Measurements from ENCODE around the gene IL10RB.

DNA sequence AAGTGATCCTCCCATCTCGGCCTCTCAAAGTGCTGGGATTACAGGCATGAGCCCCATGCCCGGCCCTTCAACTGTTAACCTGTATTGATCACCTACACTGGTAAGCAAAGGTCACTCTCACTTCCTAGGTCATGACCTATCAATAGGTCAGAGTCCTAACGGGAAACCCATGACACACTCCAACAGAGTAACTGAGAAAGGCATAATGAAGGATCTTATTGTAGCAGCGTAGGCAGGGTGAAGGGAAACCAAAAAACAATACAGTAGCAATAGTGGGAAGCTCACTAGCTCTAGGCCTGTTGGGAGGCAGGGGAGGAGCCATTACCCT is 39.1 kb downstream of the IL10RB start:
- TF ChIP-seq, protein P1, sequence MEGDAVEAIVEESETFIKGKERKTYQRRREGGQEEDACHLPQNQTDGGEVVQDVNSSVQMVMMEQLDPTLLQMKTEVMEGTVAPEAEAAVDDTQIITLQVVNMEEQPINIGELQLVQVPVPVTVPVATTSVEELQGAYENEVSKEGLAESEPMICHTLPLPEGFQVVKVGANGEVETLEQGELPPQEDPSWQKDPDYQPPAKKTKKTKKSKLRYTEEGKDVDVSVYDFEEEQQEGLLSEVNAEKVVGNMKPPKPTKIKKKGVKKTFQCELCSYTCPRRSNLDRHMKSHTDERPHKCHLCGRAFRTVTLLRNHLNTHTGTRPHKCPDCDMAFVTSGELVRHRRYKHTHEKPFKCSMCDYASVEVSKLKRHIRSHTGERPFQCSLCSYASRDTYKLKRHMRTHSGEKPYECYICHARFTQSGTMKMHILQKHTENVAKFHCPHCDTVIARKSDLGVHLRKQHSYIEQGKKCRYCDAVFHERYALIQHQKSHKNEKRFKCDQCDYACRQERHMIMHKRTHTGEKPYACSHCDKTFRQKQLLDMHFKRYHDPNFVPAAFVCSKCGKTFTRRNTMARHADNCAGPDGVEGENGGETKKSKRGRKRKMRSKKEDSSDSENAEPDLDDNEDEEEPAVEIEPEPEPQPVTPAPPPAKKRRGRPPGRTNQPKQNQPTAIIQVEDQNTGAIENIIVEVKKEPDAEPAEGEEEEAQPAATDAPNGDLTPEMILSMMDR (IDR thresholded peaks at IDR 0.05) = no peak
- TF ChIP-seq POLR2A (IDR thresholded peaks at IDR 0.05; ENCODE audit: low read depth) = no peak

Measured in esophagus muscularis mucosa (tissue), 3 donors.